A673 (cell line): ENCODE data around the gene HMGB1. TPM values are rescaled to one million over a fixed set of nuclear protein-coding genes. Genes with fewer than 3 reads are reported as not detected.

Source experiments
- BruUV-seq: library from RNA; stranded (reverse); fragments of 400-500 nt; replicated peaks from 2 replicates; lab custom pipeline; 2021; lab: Mats Ljungman, UMichigan
- CTCF ChIA-PET: fragments of 300-600 bp; sonication (Branson Sonifier 250); formaldehyde crosslinking; loops from one replicate; lab custom pipeline; 2022; ENCODE audit warnings: antibody characterized with exemption; lab: Charles Lee
- POLR2A ChIA-PET: fragments of 300-600 bp; sonication (Branson Sonifier 250); formaldehyde crosslinking; loops from one replicate; lab custom pipeline; 2022; ENCODE audit warnings: antibody characterized with exemption; ENCODE audit not compliant: low non-redundant PET; lab: Charles Lee
- DNase-seq: peaks from one replicate; pipeline ENCODE4 v3.0.0-alpha.2; 2015; ENCODE audit warnings: low spot score
- H3K27ac ChIP-seq: fragments of 200-600 bp; sonication (generic); 2 replicates; pipeline ENCODE4 v1.5.1; 2016; ENCODE audit warnings: mixed run types, low read depth, mild to moderate bottlenecking, mixed read lengths, antibody characterized with exemption, low read length; ENCODE audit not compliant: poor library complexity, severe bottlenecking
- H3K27me3 ChIP-seq: fragments of 200-600 bp; sonication (generic); replicated peaks from 2 replicates; pipeline ENCODE4 v1.6.1; 2017; ENCODE audit warnings: mixed run types, low read depth, mild to moderate bottlenecking, mixed read lengths, antibody characterized with exemption, low read length; ENCODE audit not compliant: insufficient read depth, poor library complexity
- H3K36me3 ChIP-seq: fragments of 200-600 bp; sonication (generic); 2 replicates; pipeline ENCODE4 v1.6.1; 2016; ENCODE audit warnings: mixed run types, mild to moderate bottlenecking, mixed read lengths, antibody characterized with exemption, low read length; ENCODE audit not compliant: insufficient read depth, poor library complexity, severe bottlenecking
- H3K4me1 ChIP-seq: fragments of 200-600 bp; sonication (generic); 2 replicates; pipeline ENCODE4 v1.6.1; 2017; ENCODE audit warnings: mixed run types, mild to moderate bottlenecking, mixed read lengths, antibody characterized with exemption, low read length; ENCODE audit not compliant: insufficient read depth, poor library complexity, severe bottlenecking
- H3K4me3 ChIP-seq: fragments of 200-600 bp; sonication (generic); 2 replicates; pipeline ENCODE4 v1.5.1; 2016; ENCODE audit warnings: low read depth, mixed run types, mild to moderate bottlenecking, mixed read lengths, low read length; ENCODE audit not compliant: poor library complexity, severe bottlenecking
- H3K9me3 ChIP-seq: fragments of 200-600 bp; sonication (generic); 2 replicates; pipeline ENCODE4 v1.6.1; 2016; ENCODE audit warnings: mixed run types, low read depth, mild to moderate bottlenecking, mixed read lengths, antibody characterized with exemption, low read length; ENCODE audit not compliant: poor library complexity, severe bottlenecking
- CTCF ChIP-seq: fragments of 300-800, 200-600 bp; sonication (generic); conservative IDR thresholded peaks from 2 replicates; pipeline ENCODE4 v1.5.1; 2017; ENCODE audit warnings: low read depth, mild to moderate bottlenecking, antibody characterized with exemption, low read length, moderate library complexity, mixed read lengths
- EZH2 ChIP-seq: fragments of 200-600 bp; sonication (generic); IDR thresholded peaks from 2 replicates; pipeline ENCODE4 v1.6.1; 2017; ENCODE audit warnings: borderline replicate concordance, low read depth, mild to moderate bottlenecking, mixed read lengths, antibody characterized with exemption, low read length; ENCODE audit not compliant: poor library complexity, severe bottlenecking
- intact Hi-C: fragments of 100-400 bp; cut with micrococcal nuclease; formaldehyde crosslinking; loops from one replicate; pipeline ENCODE4 v1.10.0; 2022; ENCODE audit not compliant: unreplicated experiment
- total RNA-seq: library from RNA; stranded (reverse); gene quantifications from 2 replicates; pipeline ENCODE4 v1.2.3, GENCODE V29; 2021

HMGB1 gene
- total RNA-seq, 1 experiment from 2014 or later, result 1,602 TPM

- Histone ChIP-seq H3K36me3 (no peaks in the 10 kb centered on the region), H3K27me3 (no peaks in the 10 kb centered on the region), H3K4me1 (peaks cover 43% of the 10 kb centered on the region), H3K9me3 (no peaks in the 10 kb centered on the region), H3K27ac (peak overlapping the region; percentile 40), H3K4me3 (no peak overlapping the region)
- POLR2A ChIA-PET, result no interaction called here
- intact Hi-C loops, result no loop called here
- DNase-seq, result no peak
- no TSS peak for BruUV-seq
- TF ChIP-seq EZH2 (no peak), CTCF (no peak)
- CTCF ChIA-PET, result no interaction called here
Measured at GRCh38 chr13:30416471-30416870, 49.3 kb downstream of the HMGB1 start.

- BruUV-seq, result no TSS peak
- no peaks in the 10 kb centered on the region for H3K9me3 ChIP-seq
- ChIA-PET CTCF (no interaction called here), POLR2A (no interaction called here)
- peaks cover 46% of the 10 kb centered on the region for H3K4me1 ChIP-seq
- no peaks in the 10 kb centered on the region for H3K36me3 ChIP-seq
- no peak for TF ChIP-seq EZH2
- TF ChIP-seq CTCF, result no peak
- no peaks in the 10 kb centered on the region for H3K27me3 ChIP-seq
- H3K27ac ChIP-seq, result peak overlapping the region; percentile 68
- H3K4me3 ChIP-seq, result no peak overlapping the region
- no peak for DNase-seq
- intact Hi-C loops, result no loop called here
Measured at GRCh38 chr13:30415430-30416030, 50.2 kb downstream of the HMGB1 start.

- BruUV-seq, result no TSS peak
- intact Hi-C loops, result loop anchor here (5.0 kb wide), 1 partner anchor 388 kb away; no protein-coding TSS in a partner anchor
- Histone ChIP-seq H3K9me3 (no peaks in the 10 kb centered on the region), H3K27ac (peak overlapping the region; percentile 97), H3K4me1 (peaks cover 44% of the 10 kb centered on the region), H3K27me3 (no peaks in the 10 kb centered on the region), H3K36me3 (no peaks in the 10 kb centered on the region), H3K4me3 (no peak overlapping the region)
- TF ChIP-seq EZH2, result no peak
- TF ChIP-seq CTCF, result no peak
- no peak for DNase-seq
- POLR2A ChIA-PET, result no interaction called here
- CTCF ChIA-PET, result no interaction called here
Measured at GRCh38 chr13:30413842-30414241, 51.9 kb downstream of the HMGB1 start.
